ENCODE data around the gene SP1.
"Not testable (repeated sequence)": the region's sequence is repeated elsewhere in the genome, so short reads cannot be mapped to it uniquely, and the experiment has no call there.

GRCh38 chr12:53422247-53422646, 42.3 kb downstream of the SP1 start:
- not testable (repeated sequence) for TF ChIP-seq CTCF (conservative IDR thresholded peaks at IDR 0.05; ENCODE audit: low read depth, low read length); EZH2 (IDR thresholded peaks at IDR 0.05; ENCODE audit: borderline replicate concordance, low read depth, low read length, poor library complexity, severe bottlenecking)

Data from A673 (cell line).